Stomach (tissue), 4 donors: Measurements from ENCODE around the gene SPEG.

Source experiments
- CTCF ChIP-seq, 7 experiments: fragments of 450-650 bp in 4 of 7; fragments of 200-600 bp in 3 of 7; sonication (generic) in 3 of 7; IDR thresholded peaks; one replicate each; pipeline ENCODE4 v1.5.1; 2016 to 2019; ENCODE audit warnings: antibody characterized with exemption in 7 of 7, control low read depth in 2 of 7, mild to moderate bottlenecking in 1 of 7
- POLR2A ChIP-seq, 4 donors: fragments of 450-650 bp; IDR thresholded peaks; one replicate each; pipeline ENCODE4 v1.6.1; 2016; ENCODE audit warnings: antibody characterized with exemption in 4 of 4, control low read depth in 2 of 4, mild to moderate bottlenecking in 1 of 4, moderate library complexity in 1 of 4
- POLR2AphosphoS5 ChIP-seq, 3 donors: sonication (generic); formaldehyde crosslinking; IDR thresholded peaks; one replicate each; pipeline ENCODE4 v1.6.1; 2016; ENCODE audit warnings: antibody characterized with exemption in 3 of 3

- no peak for TF ChIP-seq CTCF (IDR thresholded peaks at IDR 0.05)
- TF ChIP-seq POLR2A (IDR thresholded peaks at IDR 0.05) = no peak
- TF ChIP-seq POLR2AphosphoS5 (IDR thresholded peaks at IDR 0.05) = peak in 2 of 3 donors; percentile 4 to 6
Measured at GRCh38 chr2:219441451-219442255, 7.0 kb downstream of the SPEG start.
